ENCODE measurements around the gene MRPS15. TPM values are rescaled to one million over a fixed set of nuclear protein-coding genes. Genes with fewer than 3 reads are reported as not detected.

The MRPS15 gene
- total RNA-seq, 1 donor from 2014 or later: 110 TPM

DNA sequence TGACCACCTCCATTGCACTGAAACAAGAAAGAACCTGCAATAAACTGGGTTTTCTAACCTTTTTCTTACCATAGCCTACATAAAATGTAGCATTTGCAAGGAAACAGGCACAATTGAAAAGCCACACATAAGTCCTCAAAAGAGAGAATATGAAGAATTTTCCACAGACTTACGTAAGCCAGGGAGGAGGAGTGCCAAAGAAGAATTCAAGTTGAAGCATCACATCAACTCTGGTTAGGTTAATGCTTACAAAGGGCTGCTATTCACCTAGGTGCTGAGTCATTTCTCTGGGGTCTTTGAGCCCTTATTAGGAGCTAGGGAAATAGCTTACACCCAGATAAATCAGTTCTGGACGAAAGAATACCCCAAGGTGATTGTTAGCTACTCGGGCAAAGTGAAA lies 23.5 kb downstream of the MRPS15 start:
- DNase-seq (no peak), ATAC-seq (ENCODE audit: poor library complexity) (no peak)
- intact Hi-C loops (cut with DNase I): no loop called here

DNA sequence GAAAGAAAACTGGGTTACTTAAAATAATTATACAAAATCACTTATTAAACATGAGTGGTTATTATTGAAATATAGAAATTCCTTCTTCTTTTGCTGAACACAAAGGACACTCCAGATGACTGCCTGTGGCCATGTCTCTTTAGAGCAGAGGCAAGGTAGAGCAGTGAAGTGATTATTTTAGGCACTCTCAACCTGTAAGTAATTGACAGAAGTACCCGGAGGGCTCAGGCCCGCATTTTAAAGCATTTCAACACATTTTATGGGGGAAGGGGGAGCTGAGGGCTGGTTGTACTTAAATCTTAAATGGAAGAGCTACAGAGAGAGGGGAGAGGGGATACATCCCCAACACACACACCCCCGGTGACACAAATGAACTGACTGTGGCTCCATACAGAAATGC lies 24.1 kb downstream of the MRPS15 start:
- no peak for DNase-seq
- no peak for ATAC-seq (ENCODE audit: poor library complexity)
- intact Hi-C loops (cut with DNase I): no loop called here

- intact Hi-C loops (cut with DNase I): no loop called here
- no peak for ATAC-seq (ENCODE audit: poor library complexity)
- no peak for DNase-seq
Measured at GRCh38 chr1:36438715-36439114, 25.5 kb downstream of the MRPS15 start.

DNA sequence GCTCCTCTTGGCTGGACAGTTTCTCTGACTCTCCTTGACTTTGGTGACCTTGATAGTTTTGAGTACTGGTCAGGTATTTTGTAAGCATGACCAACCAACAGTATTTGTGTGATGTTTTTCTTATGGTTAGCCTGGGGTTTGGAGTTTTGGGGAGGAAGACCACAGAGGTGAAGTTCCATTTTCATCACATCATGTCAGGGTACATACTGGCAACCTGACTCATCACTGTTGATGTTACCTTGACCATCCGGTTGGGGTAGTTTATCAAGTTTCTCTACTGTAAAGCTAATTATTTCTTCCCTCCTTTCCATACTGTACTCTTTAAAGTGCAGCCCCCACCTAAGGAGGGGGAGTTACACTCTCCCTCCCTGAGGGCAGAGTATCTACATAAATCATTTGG lies 27.4 kb downstream of the MRPS15 start:
- intact Hi-C loops (cut with DNase I): no loop called here
- no peak for ATAC-seq (ENCODE audit: poor library complexity)
- no peak for DNase-seq

- DNase-seq: no peak
- no peak for ATAC-seq (ENCODE audit: poor library complexity)
- intact Hi-C loops (cut with DNase I): no loop called here
Measured at GRCh38 chr1:36433102-36433501, 31.1 kb downstream of the MRPS15 start.

- DNase-seq (no peak), ATAC-seq (ENCODE audit: poor library complexity) (no peak)
- intact Hi-C loops (cut with DNase I): no loop called here
Measured at GRCh38 chr1:36432616-36433015, 31.6 kb downstream of the MRPS15 start.

DNA sequence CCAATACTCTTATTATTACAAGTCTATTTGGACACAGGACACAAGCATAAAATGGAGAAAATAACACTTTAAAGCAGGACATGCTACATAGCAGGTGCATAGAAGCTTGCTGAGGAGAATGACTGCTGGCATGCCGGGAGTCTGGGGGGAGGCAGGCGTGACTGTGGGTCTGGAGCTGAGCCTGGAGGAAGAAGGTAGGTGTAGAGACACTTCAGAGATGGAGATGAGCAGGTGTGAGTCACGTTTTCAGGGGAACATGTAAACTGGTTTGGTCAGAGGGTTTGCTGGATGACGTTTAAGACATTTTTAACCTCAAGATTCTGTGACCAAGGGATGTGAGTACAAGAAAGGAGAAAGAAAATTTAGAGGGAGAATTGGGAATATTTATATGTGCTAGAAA lies 38.4 kb downstream of the MRPS15 start:
- DNase-seq (no peak), ATAC-seq (ENCODE audit: poor library complexity) (no peak)
- intact Hi-C loops (cut with DNase I): no loop called here

DNA sequence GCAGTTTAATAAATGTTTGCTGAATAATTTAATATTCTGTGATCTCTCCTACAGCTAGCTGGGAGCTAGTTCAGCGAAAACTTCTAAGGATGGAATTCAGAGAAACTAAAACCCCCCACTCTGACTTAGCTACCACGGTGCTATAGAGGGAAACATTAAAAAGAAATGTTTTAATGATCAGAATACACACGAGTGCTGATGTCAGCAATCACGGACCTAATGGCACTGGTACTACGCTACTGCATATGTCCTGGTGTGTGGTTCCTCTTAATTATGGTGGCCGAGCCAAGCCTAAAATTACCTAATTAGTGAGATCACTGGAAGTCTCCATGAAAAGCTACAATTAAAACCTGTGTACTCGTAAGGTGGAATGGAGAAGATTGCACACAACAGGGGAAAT lies 42.5 kb downstream of the MRPS15 start:
- ATAC-seq (ENCODE audit: poor library complexity) (no peak), DNase-seq (no peak)
- intact Hi-C loops (cut with DNase I): loop anchor here (1.0 to 5.0 kb wide), 2 partner anchors 79 to 324 kb away; no protein-coding TSS in a partner anchor

- intact Hi-C loops (cut with DNase I): loop anchor here (1.0 to 5.0 kb wide), 2 partner anchors 79 to 324 kb away; no protein-coding TSS in a partner anchor
- ATAC-seq (ENCODE audit: poor library complexity) (peak; percentile 96), DNase-seq (peak; percentile 92)
Measured at GRCh38 chr1:36420836-36421317, 43.3 kb downstream of the MRPS15 start.

DNA sequence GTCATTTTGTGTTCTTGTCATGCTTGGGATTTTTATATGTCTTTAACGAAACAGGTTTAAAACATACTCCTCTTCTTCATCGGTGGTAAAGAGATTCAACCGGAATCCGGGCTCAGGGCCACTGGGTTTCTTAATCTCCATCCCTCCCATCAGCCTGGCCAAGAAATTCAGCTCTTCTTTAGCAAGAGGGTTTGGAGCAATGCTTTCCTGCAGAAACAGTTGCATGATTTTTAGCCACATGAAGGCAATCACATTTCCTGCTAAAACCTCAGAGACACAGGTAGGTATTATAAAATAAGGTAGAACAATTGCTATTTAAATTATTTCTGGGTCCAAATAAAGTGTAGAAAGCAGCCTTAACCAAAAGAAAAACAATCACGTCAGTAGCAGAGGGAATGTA lies 43.8 kb downstream of the MRPS15 start:
- ATAC-seq (ENCODE audit: poor library complexity): peak; percentile 64
- intact Hi-C loops (cut with DNase I): loop anchor here (5.0 kb wide), 1 partner anchor 323 kb away; no protein-coding TSS in a partner anchor
- DNase-seq: no peak

DNA sequence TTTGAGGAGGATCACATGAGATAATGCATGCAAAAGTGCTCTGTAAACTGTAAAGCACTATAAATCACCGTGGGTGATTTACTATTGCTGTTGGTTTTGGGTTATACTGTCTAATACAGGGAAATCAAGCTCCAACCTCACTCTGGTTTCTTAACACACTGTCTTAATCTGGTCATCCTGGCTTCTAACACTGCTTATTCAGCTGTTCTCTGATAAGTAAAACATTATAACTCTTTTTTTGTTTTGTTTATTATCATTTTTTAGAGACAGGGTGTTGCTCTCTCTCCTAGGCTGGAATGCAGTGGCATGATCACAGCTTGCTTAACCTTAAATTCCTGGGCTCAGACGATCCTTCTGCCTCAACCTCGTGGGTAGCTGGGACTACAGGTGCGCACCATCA lies 44.6 kb downstream of the MRPS15 start:
- intact Hi-C loops (cut with DNase I): no loop called here

GRCh38 chr1:36419140-36419539 lies 45.0 kb downstream of the MRPS15 start:
- DNase-seq (no peak), ATAC-seq (ENCODE audit: poor library complexity) (peak; percentile 38)
- intact Hi-C loops (cut with DNase I): no loop called here

More for the DNA sequence above, 44.6 kb downstream of the MRPS15 start:
- DNase-seq: no peak
- no peak for ATAC-seq (ENCODE audit: poor library complexity)

DNA sequence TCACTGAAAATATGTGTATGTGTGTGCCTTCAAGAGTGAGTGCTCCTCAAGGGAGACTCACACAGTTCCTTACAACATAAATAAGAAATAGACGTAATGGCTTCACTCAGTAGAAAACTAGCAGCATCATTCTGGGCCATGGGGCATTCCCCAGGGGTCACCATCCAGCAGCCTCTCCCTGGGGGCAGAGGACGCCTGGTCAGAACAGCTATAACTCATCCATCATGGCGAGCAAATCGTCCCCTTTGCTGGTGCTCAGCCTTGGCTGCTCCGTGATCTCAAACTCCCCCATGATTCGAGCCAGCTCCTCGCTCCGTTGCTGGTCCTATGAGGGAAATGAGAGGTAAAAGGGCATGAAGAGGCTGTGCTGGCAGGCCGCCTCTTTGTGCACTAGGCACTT lies 46.3 kb downstream of the MRPS15 start:
- DNase-seq (no peak), ATAC-seq (ENCODE audit: poor library complexity) (no peak)
- intact Hi-C loops (cut with DNase I): no loop called here

GRCh38 chr1:36415661-36416326 lies 48.4 kb downstream of the MRPS15 start:
- intact Hi-C loops (cut with DNase I): no loop called here
- no peak for DNase-seq
- no peak for ATAC-seq (ENCODE audit: poor library complexity)

- DNase-seq (no peak), ATAC-seq (ENCODE audit: poor library complexity) (no peak)
- intact Hi-C loops (cut with DNase I): no loop called here
Measured at GRCh38 chr1:36414384-36414783, 49.8 kb downstream of the MRPS15 start.

- intact Hi-C loops (cut with DNase I): no loop called here
- DNase-seq (no peak), ATAC-seq (ENCODE audit: poor library complexity) (no peak)
Measured at GRCh38 chr1:36411674-36412648, 52.2 kb downstream of the MRPS15 start.

DNA sequence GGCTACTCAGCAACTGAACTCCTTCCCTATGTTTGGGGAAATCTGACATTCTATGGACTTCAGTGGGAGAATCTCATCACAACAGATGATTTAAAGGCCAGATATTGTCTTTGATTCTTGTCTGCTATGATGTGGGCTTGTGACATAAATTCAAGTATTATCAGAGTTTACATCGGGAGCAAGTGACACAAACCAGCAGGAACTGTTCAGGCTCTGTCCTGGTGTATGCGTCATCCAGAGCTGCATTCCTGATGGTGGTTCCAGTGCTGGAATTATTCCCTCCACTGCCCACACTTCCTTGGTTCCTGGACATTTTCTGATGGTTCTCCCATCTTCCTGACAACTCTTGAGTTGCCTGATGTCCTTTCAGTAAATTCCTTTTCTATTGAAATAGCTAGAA lies 55.7 kb downstream of the MRPS15 start:
- intact Hi-C loops (cut with DNase I): no loop called here
- no peak for ATAC-seq (ENCODE audit: poor library complexity)
- DNase-seq: no peak

GRCh38 chr1:36406440-36406839 lies 57.7 kb downstream of the MRPS15 start:
- intact Hi-C loops (cut with DNase I): no loop called here
- no peak for DNase-seq
- ATAC-seq (ENCODE audit: poor library complexity): no peak
